Gastroesophageal sphincter (tissue), 3 donors: ENCODE data around the gene ZSWIM7.

Experiments used
- EP300 ChIP-seq: sonication (generic); formaldehyde crosslinking; IDR thresholded peaks from one replicate; pipeline ENCODE4 v1.6.1; 2017; ENCODE audit warnings: antibody characterized with exemption, mild to moderate bottlenecking
- POLR2A ChIP-seq, 2 donors: fragments of 450-650 bp; IDR thresholded peaks; one replicate each; pipeline ENCODE4 v1.6.1; 2017; ENCODE audit warnings: antibody characterized with exemption in 2 of 2, mild to moderate bottlenecking in 2 of 2, moderate library complexity in 1 of 2
- TF ChIP-seq, protein P1 (sequence below), 4 experiments: fragments of 200-600 bp in 2 of 4; fragments of 450-650 bp in 2 of 4; sonication (generic) in 1 of 4; IDR thresholded peaks; one replicate each; pipeline ENCODE4 v1.5.1; 2017 to 2019; ENCODE audit warnings: antibody characterized with exemption in 4 of 4, mild to moderate bottlenecking in 2 of 4, moderate library complexity in 2 of 4

DNA sequence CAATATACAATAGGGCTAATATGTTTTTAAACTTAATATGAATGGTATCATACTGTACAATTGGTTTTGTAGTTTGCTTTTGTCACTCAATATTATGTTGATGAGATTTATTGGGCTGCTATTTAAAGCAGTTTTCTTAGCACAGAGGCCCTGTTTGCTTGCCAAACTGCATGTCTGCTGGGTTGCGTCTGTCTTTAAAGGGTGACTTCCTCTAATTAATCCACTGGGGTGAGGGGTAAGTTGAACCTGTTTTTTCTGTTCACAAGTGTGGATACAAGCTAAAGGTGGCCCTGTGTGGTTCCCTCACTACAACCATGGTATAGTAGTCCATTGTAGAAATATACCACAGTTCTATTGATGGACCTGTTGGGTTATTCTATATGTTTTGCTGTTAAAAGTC, 19.8 kb upstream of the ZSWIM7 start:
- TF ChIP-seq, protein P1, sequence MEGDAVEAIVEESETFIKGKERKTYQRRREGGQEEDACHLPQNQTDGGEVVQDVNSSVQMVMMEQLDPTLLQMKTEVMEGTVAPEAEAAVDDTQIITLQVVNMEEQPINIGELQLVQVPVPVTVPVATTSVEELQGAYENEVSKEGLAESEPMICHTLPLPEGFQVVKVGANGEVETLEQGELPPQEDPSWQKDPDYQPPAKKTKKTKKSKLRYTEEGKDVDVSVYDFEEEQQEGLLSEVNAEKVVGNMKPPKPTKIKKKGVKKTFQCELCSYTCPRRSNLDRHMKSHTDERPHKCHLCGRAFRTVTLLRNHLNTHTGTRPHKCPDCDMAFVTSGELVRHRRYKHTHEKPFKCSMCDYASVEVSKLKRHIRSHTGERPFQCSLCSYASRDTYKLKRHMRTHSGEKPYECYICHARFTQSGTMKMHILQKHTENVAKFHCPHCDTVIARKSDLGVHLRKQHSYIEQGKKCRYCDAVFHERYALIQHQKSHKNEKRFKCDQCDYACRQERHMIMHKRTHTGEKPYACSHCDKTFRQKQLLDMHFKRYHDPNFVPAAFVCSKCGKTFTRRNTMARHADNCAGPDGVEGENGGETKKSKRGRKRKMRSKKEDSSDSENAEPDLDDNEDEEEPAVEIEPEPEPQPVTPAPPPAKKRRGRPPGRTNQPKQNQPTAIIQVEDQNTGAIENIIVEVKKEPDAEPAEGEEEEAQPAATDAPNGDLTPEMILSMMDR (IDR thresholded peaks at IDR 0.05) = no peak
- no peak for TF ChIP-seq POLR2A (IDR thresholded peaks at IDR 0.05)
- no peak for TF ChIP-seq EP300
